Bone marrow (tissue), 2 donors: ENCODE measurements around the gene PRDM16.

Experiments
- DNase-seq, 2 donors: peaks; one replicate each; lab custom pipeline; 2025; lab: John Stamatoyannopoulos, UW

The PRDM16 gene

DNA sequence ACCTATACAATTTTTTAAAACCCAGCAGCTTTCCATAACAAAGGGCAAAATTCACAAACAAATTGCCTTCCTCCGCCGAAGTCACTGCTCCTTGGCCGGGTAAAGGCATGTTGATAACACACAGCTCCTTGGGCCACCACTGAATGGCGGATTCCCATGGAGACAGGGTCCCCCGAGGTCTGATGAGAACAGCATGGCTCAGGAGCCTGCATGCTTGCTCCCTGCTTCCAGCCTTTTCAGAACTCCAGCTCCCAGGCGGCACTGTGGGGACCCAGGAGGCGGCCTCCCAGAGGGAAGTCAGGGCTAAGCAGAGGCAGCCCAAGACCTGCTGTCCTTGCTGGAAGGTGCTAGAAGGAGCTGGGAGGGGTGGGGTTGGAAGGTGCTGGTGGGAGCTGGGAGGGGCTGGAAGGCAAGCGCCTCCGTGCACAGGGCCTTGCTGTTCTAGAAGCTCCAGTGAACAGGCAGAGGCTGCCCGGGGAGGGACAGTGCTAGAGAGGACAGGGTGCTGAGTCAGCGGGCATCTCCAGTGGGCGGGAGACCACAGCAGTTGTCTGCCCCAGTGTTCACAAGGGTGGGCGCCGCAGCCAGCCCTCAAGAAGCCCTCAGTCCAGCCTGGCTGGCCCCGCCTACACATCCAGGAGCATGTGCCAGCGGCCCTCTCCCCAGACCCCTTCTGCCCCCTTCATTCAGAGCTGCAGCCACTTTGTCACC lies 35.1 kb downstream of the PRDM16 start:
- no peak for DNase-seq

DNA sequence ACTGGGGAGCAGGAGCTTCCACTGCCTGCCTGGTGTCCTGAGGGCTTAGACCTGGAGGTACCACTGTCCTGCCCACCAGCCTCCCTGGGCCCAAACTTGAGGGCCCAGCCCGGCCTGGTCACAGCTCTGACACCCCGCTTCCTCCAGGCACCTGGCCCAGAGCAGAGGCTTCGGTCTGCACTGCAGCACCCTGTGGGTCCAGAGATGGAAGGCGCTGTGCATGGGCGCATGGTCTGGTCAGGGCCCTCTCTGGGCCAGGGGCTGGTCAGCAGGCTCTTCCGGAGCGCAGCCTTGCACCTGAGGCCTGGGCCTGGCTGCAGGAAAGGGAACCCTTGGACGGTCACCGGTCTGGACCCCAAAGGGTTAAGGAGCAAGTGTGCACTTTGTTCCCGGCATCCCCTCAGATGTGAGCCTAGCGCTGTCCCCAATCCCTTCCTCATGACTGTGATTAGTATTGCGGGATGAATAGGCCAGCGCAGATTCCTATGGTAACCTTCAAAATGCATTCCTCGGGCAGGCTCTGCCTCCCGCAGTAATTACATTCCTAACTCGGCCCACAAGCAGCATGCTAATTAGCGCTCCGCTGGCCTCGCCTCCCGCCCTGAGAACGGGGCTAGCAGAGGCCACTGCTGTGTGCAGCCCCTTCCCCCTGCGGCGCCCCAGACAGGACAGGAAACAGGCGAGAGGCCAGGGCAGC lies 36.3 kb downstream of the PRDM16 start:
- DNase-seq = no peak

DNA sequence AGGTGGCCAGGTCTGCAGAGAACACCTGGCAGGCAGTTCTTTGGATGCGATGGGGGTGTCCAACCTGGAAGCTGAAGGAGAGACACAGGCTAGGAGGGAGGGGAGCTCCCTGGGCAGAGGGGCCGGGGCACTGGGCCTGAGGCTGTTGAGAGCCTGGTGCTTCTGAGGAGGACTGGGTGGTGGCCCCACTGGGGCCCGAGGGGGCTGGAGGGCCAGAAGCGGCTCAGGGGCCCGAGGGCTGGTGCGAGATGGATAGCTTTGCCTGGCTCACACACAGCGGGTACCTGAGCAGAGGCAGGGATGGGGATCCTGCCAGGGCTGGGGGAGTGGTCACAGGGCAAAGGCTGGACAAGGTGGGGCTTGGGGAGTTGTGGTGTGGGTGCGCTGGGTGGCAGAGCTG lies 37.2 kb downstream of the PRDM16 start:
- DNase-seq = no peak

DNA sequence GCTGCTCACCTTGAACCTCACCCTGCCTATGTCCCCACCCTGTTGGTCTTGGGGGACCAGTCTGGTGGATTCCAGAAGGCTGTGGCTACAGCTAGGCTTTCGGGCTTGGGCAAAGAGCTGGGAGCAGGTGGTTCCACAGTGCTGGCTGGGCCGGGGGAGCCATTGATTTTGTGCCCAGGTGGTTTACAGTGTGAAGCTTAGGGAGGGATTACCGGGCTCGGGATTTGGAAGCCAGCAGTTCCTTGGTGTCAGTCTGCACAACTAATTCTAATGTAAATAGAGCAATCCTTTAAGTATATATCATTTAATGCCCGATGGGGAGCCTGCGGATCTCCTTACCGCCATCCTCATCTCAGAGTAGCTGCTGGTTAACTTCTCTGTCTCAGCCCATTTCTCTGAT lies 38.2 kb downstream of the PRDM16 start:
- no peak for DNase-seq

DNA sequence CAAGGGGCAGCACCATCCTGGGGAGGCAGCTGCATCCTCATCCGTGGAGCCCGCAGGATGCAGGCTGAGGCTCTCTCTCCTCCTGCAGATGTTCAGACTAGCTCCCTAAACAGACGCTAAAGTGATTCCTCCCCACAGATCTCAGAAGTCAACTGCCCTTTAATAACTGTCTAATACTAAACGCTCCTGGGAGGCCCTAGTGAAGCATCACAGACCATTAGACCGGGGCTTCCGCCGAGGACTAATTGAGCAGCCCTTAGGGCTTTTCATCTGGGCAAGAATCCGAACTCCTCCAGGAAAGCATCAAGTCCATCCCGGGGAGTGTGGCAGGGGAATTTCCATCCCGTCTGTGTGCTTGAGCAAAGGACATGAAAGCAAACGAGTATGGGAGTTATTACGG lies 40.4 kb downstream of the PRDM16 start:
- no peak for DNase-seq

DNA sequence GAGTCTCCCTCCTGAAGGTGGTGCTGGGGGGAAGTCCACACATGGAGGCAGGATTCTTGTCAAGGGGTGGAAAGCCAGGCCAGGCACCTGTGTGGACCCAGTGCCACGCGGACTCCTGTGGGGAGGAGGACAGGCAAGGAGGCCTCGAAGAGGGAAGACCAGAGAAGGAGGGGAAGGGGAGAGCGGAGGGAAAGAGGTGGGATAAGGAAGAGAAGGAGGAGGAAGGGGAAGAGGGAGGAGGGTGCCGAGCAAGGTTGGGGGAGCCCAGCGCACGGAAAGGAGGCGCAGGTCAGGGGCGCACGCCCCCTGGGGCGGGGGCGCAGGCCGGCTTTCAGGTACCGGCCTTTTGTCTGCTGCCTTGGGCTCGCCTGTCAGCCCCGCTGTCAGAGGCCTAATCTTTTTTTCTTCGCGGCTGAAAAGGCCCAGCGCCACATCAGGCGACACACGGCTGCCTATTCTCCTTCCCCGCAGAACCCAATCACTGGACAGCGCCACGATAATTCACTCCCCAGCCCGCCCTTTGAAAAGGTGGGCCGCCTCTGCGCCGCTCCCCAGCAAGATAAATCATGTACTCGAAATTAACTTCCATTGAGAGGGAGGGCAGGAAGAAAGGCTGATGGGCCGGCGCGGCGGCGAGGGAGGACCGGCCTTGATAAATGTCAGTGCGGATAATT lies 42.5 kb downstream of the PRDM16 start:
- no peak for DNase-seq

DNA sequence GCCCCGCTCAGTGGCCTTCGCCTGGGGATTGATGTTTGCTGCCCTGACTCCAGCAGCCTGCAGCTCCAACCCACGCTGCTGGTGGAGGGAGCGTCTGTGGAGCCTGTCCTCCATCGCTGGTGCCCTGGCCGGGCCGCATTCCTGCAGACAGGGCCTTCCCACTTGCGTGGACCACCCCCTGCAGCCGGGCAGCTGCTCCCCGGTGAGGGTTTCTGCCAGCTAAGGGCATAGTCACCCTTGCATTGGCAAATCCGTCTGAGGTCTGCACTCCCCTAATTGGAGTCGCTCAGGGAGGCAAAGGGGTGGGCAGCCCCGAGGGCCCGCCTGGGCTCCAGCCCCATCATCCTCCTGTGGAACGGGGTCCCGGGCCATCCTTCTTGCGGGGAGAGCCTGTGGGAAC lies 43.5 kb downstream of the PRDM16 start:
- no peak for DNase-seq

DNA sequence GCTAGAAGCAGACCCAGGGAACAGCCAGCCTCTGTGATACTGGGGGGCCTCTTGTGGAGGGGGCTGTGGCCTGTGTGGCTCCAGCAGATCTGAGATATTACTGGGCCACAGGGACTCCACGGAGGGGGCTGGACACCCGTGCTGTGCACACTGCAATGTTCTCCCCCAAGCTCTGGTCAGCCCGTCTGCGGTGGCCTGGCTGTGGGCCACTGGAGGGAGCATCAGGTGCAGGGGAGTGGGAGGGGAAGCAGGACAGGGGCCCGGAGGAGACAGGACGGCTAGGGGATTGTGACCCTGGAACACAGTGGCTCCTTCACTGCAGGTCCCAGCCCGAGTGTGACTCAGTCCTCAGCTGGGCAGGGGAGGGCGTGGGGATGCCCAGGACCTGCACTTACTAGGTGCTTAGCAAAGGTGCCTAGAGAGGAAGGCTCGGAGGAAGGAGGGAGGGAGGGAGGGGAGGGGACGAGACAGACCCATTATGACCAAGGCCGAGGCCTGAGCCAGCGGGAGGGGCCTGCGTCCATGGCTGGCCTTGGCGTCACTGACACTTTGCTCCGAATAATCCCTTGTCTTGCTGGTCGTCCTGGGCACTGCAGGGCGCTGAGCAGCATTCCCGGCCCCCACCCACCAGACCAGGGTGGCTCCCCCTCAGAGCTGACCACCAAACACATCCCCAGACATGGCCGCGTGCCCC lies 44.2 kb downstream of the PRDM16 start:
- DNase-seq = no peak

DNA sequence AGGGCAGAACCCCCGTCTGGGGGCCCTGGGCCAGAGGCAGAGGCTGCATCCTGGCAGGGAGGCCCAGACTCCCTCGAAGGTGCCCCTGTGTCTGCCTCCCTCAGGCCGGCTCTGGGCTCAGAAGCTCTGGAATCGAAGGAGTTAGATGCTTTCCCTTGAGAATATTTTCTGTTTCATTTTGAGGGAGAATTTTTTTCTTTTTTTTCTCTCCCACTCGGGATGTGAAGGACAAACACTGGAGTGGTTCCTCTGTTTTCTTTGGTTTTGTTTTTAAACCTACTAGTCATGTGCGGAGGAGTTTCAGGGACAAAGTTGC lies 44.7 kb downstream of the PRDM16 start:
- DNase-seq = no peak

DNA sequence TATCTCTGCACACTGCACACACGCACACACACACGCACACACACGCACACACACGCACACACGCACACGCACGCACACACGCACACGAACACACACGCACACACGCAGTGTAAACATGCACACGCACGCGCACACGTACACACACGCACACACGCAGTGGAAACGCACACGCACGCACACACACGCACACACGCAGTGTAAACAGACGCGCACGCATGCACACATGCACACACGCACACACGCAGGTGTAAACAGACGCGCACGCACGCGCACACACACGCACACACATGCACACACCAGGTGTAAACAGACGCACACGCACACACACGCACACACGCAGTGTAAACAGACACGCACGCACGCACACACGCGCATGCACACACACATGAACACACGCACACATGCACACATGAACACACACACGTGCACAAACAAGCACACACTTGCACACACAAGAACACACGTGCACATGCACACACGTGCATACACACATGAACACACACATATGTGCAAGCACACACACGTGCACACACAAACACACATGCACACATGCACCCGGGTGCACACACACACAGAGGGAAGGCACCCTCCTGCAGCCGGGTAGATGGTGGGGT lies 45.2 kb downstream of the PRDM16 start:
- no peak for DNase-seq

DNA sequence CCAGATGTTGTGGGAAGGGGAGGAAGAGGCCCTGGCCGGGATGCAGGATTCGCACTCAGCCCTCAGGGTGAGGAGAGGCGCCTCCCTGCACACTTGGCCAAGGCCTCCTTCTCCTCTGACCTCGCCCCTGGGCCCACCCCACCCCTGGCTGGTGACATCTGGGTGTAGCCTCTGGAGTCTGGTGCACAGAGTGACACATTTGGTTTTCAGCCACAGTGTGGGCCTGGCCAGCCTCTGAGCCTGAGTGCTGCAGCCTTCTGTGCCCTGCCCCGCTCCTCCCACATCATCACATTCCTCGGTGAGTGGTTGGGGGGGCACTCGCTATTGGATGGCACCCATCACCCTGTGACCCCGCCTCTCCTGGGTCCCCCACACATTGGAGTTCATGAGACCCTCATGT lies 45.8 kb downstream of the PRDM16 start:
- DNase-seq = no peak

DNA sequence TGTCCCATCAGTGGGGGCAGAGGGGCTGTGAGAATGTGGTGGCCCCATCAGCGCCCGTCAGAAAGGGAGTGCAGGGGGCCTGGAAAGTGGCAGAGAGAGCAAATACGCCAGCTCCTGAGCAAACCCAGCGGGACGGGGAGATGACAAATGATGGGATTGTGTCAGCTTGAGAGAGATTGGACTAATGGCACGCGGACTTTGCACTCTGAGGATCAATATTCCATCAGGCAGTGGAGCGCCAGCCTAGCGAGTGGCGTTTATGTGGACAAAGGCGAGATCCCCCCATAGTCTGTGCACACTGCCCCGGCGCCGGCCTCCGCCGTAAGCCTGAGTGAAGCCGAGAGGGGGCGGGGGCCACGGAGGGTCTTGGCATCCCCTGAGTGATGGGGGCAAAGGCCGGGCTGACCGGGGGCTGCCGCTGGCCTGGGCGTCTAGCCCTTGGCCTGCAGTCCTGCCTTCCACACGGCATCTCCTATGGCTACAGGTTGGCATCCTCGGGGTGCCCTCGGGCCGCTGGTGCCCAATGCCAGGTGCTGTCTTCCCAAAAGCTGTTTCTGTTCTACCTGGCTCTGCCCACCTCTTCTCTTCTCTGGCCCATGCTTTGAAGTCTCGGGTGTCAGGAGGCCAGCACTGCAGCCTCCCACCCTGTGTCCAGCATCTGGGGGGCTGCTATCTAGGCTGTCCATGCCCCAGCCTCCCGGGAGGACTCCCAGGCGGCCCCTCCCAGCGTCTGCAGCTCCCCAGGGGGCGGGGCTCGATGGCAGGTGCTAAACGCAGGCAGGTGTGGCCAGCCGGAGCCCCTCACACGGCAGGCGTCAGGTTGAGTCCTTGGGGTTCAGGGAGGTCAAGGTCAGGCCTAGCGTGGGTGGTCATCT lies 46.5 kb downstream of the PRDM16 start:
- DNase-seq = no peak

DNA sequence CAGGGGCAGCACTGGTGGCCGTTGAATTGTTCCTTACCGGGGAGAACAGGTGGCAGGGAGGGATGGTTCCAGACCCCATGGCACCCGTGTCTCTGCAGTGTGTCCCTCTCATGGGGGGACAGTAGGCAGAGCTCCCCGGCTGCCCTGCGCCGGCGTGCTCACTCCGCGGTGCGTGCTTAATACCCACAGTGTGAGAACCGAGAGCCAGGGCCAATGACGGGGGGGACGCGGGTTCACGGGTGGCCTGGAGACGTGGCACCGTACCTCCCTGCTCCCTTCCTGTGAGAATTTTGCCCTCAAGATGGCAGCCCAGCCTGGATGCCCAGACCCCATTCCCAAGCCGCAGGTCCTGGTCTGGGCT lies 47.1 kb downstream of the PRDM16 start:
- DNase-seq = no peak

DNA sequence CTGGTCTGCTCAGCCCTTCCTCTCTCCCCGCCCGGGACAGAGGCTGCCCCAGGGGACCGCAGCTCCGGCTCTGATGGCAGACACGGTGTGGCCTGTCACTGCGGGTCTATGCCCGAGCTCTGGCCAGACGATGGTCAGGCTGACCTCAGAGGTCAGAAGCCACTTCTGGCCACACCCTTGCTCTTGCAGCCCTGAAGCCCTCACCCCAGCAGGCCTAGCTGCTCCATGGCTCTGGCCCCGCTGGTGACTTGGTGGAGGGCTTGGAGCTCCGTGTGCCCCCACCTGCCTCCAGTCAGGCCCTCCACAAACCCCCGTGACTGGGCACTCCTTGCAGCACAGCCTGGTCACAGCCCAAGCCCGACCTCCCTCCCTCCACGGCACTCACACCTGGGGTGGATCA lies 47.6 kb downstream of the PRDM16 start:
- DNase-seq = no peak

DNA sequence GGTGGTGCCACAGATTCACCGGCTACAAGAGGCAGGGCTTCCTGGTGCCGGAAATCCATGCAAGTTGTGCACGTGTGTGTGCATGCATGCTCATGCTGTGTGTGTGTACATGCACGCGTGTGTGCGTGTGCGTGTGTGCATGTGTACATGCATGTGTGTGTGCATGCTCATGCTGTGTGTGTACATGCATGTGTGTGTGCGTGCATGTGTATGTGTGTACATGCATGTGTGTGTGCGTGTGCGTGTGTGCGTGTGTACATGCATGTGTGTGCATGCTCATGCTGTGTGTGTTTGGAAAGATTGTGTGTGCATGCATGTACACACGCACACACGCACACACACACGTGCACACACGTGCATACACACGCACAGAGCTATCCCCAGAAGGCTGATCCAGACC lies 48.9 kb downstream of the PRDM16 start:
- DNase-seq = no peak

DNA sequence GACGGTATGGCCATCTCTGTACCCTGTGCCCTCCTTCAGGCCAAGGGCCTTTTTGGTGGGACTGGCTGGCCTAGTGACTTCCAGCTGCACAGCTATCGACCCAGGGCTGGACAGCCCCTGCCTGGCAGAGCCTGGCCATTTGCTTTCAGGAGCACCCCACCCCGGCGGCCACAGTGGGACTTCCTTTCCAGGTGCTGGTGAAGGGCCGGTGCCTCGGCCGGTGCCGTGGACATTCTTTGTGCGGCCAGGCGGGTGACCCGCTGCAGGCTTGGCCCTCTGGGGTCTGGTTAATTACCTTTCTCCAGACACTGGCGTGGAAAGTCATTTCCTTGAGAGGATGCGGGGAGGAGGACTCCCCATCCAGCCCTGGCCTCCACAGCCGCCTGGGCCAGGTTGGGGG lies 50.1 kb downstream of the PRDM16 start:
- DNase-seq = no peak

DNA sequence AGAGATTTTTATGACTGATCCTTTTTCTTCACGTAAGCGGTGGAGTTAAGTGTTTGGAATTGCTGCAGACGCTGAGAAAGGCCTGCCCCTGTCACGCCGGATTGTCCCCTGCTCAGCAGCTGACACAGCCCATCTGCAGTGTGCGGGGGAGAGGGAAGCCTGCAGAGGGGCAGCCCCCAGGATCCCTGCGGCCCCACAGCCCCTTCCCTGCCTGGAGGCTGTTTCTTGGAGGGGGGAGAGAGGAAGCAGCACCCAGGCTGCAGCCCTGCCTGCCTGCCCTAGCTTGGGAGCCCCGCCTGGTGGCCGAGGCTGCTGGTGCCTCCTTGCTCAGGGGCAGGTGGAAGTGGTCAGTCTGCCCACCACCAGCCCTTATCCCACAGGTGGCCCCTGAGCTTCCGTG lies 50.7 kb downstream of the PRDM16 start:
- DNase-seq = no peak

DNA sequence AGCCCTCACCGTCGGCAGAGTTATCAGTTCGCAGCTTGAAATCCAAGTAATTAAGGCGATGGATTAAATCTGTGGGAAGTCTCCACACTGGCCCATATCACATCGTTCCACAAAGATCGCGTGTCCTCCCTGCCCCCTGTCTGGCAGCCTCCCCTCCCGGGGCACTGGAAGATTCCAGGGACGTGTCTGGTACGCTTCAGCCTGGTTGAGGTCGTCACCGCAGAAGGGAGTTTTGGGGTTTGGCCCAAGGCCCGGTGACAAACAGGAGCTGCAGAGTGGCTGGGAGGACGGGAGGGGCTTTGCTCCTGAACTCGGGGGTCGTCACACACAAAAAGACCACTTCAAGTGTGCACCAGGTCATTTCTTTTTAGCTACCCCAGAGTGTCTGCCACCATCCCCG lies 51.1 kb downstream of the PRDM16 start:
- DNase-seq = no peak

DNA sequence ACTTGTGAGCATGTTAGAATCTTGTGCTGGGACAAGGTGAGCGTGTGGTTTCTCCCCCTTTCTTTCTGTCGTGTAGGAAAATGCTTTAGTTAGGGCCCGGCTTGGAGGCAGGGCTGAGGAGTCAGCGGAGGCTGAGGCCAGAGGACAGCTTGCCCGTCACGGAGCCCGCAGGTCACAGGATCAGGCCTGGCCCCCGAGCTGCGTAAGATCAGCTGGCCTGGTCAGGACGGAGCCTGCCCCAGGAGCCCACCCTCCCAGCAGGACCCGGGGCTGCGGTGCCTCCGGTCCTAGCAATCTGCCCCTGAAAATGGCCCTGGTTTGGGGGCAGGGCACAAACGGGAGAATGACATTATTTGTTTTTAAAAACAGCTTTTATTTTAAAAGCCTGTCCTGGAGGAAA lies 52.0 kb downstream of the PRDM16 start:
- DNase-seq = no peak

DNA sequence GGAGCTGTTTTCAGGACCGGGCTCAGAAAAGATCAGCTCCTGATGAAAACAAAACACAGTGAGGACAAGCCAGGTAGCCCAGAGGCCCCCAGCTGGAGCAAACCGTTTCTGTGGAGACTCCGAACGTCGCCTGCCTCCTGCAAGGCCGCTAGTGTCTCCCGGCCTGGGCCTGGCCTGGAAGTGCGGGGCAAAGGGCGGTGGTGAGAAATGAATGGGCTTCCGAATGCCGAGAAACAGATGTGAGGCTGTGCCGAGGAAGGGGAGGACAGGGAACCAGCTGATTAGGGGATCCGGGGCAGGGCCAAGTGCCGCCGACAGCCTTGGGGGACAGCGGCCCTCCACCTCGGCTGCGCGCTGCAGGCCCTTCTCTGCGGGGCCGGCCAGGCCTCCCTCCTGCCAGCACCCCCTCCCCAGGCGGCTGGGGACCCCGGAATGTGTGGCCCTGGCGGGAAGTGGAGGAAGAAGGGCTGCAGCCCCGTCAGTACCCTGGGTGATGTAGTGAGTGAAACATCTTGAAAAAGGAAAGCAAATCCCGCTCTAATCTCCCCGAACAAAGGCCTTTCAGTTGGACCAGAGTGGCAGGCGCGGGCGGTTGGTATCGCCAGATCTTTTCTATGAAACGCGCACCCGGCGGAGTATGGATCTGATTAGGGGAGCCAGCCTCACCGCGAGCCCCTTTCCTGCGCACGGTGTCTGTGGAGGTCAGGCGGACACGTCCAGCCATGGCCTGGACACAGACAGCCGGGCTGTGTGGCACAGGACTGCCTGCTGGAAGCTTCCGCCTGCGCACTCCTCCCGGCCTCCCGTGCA lies 52.6 kb downstream of the PRDM16 start:
- DNase-seq = no peak

DNA sequence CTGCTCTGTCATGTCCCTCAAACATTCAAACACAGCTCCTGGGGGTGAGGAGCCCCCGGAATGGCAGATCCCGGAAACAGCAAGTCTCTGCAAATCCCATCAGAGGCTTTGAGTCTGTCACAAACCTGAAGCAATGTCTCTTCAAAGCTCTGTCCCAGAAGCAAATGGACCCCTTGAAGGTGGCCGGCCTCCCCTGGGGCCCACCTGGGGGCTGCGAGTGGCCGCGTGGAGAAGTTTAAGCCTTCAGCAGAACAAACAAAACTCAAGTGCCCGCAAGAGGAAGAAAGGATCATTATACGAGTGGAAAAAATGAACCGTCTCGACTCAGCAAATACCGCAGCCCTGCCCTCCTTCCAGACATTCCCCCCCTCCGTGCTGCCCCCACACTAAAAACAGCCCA lies 53.3 kb downstream of the PRDM16 start:
- DNase-seq = no peak
